HEK293T (cell line): ENCODE data around the gene USP21.

Source experiments
- CTCF ChIA-PET: fragments of 350-600 bp; formaldehyde crosslinking; extraction: SDS; loops from one replicate; lab custom pipeline; 2021; ENCODE audit warnings: antibody characterized with exemption, inconsistent platforms; lab: Yijun Ruan, JAX
- POLR2A ChIA-PET: fragments of 350-600 bp; formaldehyde crosslinking; extraction: SDS; loops from one replicate; lab custom pipeline; 2020; ENCODE audit warnings: antibody characterized with exemption, inconsistent platforms; lab: Yijun Ruan, JAX
- DNase-seq: peaks from one replicate; pipeline ENCODE4 v3.0.0; 2012; ENCODE audit warnings: mixed read lengths; ENCODE audit errors: extremely low spot score
- ARNT ChIP-seq: fragments of 450-650 bp; IDR thresholded peaks from 2 replicates; pipeline ENCODE4 v1.6.1; 2017; ENCODE audit warnings: mild to moderate bottlenecking
- BHLHE40 ChIP-seq: fragments of 450-650 bp; IDR thresholded peaks from 2 replicates; pipeline ENCODE4 v1.6.1; 2016; ENCODE audit warnings: mild to moderate bottlenecking, moderate library complexity, borderline replicate concordance
- CTBP1 ChIP-seq: fragments of 450-650 bp; IDR thresholded peaks from 2 replicates; pipeline ENCODE4 v1.6.1; 2016; ENCODE audit warnings: borderline replicate concordance
- ELF4 ChIP-seq: fragments of 450-650 bp; IDR thresholded peaks from 2 replicates; pipeline ENCODE4 v1.6.1; 2017; ENCODE audit warnings: antibody characterized with exemption
- FOXA1 ChIP-seq: fragments of 450-650 bp; IDR thresholded peaks from 2 replicates; pipeline ENCODE4 v1.6.1; 2016; ENCODE audit warnings: mild to moderate bottlenecking
- FOXK2 ChIP-seq: fragments of 450-650 bp; IDR thresholded peaks from 2 replicates; pipeline ENCODE4 v1.6.1; 2016; ENCODE audit warnings: mild to moderate bottlenecking
- FOXM1 ChIP-seq: fragments of 450-650 bp; IDR thresholded peaks from 2 replicates; pipeline ENCODE4 v1.6.1; 2017; ENCODE audit warnings: mild to moderate bottlenecking, borderline replicate concordance
- HDGF ChIP-seq: fragments of 450-650 bp; IDR thresholded peaks from 2 replicates; pipeline ENCODE4 v1.6.1; 2017; ENCODE audit warnings: antibody characterized with exemption, borderline replicate concordance
- L3MBTL2 ChIP-seq: fragments of 450-650 bp; conservative IDR thresholded peaks from 2 replicates; pipeline ENCODE4 v1.6.1; 2016; ENCODE audit warnings: mild to moderate bottlenecking
- LEF1 ChIP-seq: fragments of 450-650 bp; IDR thresholded peaks from 2 replicates; pipeline ENCODE4 v1.6.1; 2017; ENCODE audit warnings: mild to moderate bottlenecking, borderline replicate concordance
- NFRKB ChIP-seq: fragments of 450-650 bp; IDR thresholded peaks from 2 replicates; pipeline ENCODE4 v1.6.1; 2016; ENCODE audit warnings: mild to moderate bottlenecking, moderate library complexity
- SP1 ChIP-seq: fragments of 450-650 bp; IDR thresholded peaks from 2 replicates; pipeline ENCODE4 v1.6.1; 2017
- SUZ12 ChIP-seq: fragments of 450-650 bp; IDR thresholded peaks from 2 replicates; pipeline ENCODE4 v1.6.1; 2016; ENCODE audit warnings: mild to moderate bottlenecking
- TARDBP ChIP-seq: fragments of 450-650 bp; IDR thresholded peaks from 2 replicates; pipeline ENCODE4 v1.6.1; 2016
- ZNF384 ChIP-seq: fragments of 450-650 bp; IDR thresholded peaks from 2 replicates; pipeline ENCODE4 v1.6.1; 2016
- TF ChIP-seq, protein P1 (sequence below): fragments of 450-650 bp; IDR thresholded peaks from 2 replicates; pipeline ENCODE4 v1.6.1; 2016

Gene USP21

DNA sequence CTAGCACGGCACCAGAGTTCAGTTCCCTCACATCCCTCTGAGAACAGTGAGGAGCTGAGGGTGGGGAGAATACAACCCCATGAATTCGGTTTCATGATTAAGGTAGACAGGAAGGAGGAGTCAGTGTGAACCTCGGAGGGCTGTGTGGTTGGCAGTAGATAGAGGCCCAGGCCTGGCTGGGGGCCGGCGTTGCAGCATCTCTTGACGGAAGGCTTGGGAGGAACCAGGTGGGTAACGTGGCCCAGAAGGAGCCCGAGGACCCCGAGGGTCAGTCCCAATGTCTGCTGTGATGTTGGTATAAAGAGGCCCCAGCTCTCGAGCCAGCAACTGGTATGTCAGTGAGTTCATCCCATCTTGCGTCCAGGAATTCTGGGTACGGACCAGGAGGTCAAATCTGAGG lies 12.4 kb downstream of the USP21 start:
- ChIA-PET POLR2A (interaction anchor here (1.6 kb wide), 1 partner anchor 218 kb away, joined by 3 read pairs; no protein-coding TSS in a partner anchor), CTCF (no interaction called here)
- no peak for TF ChIP-seq ARNT
- no peak for TF ChIP-seq BHLHE40
- TF ChIP-seq TARDBP = no peak
- no peak for TF ChIP-seq FOXK2
- no peak for TF ChIP-seq ZNF384
- no peak for TF ChIP-seq CTBP1
- TF ChIP-seq L3MBTL2 = no peak
- no peak for TF ChIP-seq FOXA1
- no peak for TF ChIP-seq FOXM1
- TF ChIP-seq ELF4 = no peak
- TF ChIP-seq, protein P1, sequence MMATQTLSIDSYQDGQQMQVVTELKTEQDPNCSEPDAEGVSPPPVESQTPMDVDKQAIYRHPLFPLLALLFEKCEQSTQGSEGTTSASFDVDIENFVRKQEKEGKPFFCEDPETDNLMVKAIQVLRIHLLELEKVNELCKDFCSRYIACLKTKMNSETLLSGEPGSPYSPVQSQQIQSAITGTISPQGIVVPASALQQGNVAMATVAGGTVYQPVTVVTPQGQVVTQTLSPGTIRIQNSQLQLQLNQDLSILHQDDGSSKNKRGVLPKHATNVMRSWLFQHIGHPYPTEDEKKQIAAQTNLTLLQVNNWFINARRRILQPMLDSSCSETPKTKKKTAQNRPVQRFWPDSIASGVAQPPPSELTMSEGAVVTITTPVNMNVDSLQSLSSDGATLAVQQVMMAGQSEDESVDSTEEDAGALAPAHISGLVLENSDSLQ = no peak
- no peak for TF ChIP-seq LEF1
- no peak for DNase-seq

DNA sequence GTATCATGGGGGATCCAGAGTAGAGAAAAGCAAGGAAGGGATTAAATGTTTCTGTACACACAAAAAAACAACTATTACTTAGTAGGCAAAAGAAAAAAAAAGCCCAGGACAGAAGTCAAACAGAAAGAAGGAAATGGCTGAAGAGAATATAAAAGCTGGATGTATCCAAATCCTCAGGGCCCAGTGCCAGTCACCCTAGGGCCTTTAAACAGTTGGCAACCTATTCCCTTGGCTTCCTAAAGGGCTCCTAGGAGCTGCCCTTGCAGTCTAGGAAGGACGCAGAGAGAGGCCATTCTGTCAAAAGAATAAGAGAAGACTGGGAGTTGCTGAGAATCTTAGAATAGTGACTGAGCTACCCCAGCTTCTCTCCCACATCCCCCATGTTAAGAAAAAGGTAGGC lies 13.0 kb downstream of the USP21 start:
- ChIA-PET CTCF (interaction anchor here (0.6 kb wide), 1 partner anchor 618 kb away, joined by 3 read pairs; no protein-coding TSS in a partner anchor), POLR2A (interaction anchor here (1.3 kb wide), 1 partner anchor 10 kb away, joined by 3 read pairs; no protein-coding TSS in a partner anchor)
- DNase-seq = no peak
- TF ChIP-seq HDGF = no peak
- TF ChIP-seq LEF1 = no peak
- no peak for TF ChIP-seq L3MBTL2

DNA sequence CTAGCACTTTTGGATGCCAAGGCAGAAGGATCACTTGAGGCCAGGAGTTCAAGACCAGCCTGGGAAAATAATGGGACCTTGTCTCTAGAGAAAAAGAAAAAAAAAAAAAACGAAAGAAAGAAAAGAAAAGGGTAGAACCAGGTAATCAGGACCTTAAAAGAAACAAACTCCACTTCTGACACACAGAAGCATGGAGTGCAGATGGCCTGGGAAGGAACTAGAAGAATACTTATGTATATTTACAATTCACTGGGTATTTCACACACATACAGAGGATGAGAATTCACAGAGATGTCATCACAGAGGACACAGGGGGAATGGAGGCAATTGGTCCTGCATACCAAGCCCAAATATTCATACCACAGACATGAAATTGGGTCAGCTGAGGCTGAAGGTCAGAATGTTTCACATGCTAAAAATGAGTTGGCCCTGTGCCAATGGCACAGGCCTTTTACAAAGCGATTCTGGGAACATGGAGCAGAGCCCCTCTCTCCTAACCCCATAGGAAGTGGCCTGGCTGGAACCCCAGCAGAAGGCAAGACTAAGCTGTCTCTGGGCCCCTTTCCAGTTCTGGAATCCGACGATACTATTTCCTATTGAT lies 13.6 kb downstream of the USP21 start:
- CTCF ChIA-PET = interaction anchor here (0.6 kb wide), 1 partner anchor 618 kb away, joined by 3 read pairs; no protein-coding TSS in a partner anchor
- no peak for TF ChIP-seq SUZ12
- no peak for TF ChIP-seq BHLHE40
- TF ChIP-seq CTBP1 = no peak
- no peak for TF ChIP-seq HDGF
- no peak for TF ChIP-seq FOXK2
- TF ChIP-seq L3MBTL2 = no peak
- POLR2A ChIA-PET = interaction anchor here (1.3 kb wide), 1 partner anchor 11 kb away, joined by 3 read pairs; no protein-coding TSS in a partner anchor
- no peak for DNase-seq

DNA sequence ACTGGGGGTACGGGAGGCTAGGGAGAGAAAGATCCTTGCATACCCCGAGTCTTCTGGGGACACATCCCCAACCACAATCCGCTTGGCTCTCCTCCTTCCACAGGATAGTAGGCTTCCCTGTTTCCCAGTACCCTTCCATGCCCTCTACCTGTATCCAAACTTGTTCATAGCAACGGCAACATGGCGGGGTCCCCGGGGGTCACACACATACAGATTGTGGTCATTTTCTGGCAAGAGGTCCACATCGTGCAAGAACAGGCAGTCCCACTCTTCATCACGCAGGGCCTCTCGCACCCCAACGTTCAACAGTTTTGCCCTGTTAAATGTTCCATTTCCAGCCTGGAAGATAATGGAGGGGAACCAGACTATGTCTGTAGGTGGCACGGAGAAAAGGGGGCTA lies 14.4 kb downstream of the USP21 start:
- CTCF ChIA-PET = no interaction called here
- POLR2A ChIA-PET = no interaction called here
- DNase-seq = no peak
- TF ChIP-seq SUZ12 (no peak), L3MBTL2 (no peak), CTBP1 (no peak), ZNF384 (no peak), NFRKB (no peak), HDGF (no peak), BHLHE40 (no peak), LEF1 (no peak), FOXM1 (no peak), FOXA1 (no peak)
- TF ChIP-seq, protein P1 = no peak

DNA sequence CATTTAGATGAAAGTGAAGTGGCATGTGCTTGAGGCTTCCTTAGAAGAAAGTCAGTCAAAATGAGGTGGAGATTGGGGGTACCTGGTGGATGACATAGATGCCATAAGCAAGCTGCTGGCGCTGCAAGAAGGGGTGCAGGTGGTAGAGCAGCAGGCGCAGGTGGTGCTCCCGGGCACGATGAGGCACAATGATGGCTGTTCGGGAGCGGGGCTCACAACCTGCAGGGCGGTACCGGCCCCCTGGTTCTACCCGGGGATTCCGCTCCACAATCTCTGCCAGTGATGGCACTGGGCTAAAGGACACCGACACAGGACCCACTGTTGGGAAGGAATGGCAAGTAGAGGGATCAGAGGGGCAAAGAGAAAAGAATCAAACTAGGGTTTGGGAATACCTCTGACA lies 15.6 kb downstream of the USP21 start:
- CTCF ChIA-PET = interaction anchor here (2.3 kb wide), 1 partner anchor 9 kb away, joined by 7 read pairs; the partner anchor contains the start of gene PPOX
- no peak for DNase-seq
- POLR2A ChIA-PET = no interaction called here
- TF ChIP-seq ZNF384 (no peak), TARDBP (no peak), ELF4 (no peak), FOXK2 (no peak), FOXA1 (no peak), L3MBTL2 (no peak), NFRKB (no peak), HDGF (no peak), ARNT (no peak), LEF1 (no peak), CTBP1 (no peak), FOXM1 (no peak), SUZ12 (no peak)
- TF ChIP-seq, protein P1 = no peak

DNA sequence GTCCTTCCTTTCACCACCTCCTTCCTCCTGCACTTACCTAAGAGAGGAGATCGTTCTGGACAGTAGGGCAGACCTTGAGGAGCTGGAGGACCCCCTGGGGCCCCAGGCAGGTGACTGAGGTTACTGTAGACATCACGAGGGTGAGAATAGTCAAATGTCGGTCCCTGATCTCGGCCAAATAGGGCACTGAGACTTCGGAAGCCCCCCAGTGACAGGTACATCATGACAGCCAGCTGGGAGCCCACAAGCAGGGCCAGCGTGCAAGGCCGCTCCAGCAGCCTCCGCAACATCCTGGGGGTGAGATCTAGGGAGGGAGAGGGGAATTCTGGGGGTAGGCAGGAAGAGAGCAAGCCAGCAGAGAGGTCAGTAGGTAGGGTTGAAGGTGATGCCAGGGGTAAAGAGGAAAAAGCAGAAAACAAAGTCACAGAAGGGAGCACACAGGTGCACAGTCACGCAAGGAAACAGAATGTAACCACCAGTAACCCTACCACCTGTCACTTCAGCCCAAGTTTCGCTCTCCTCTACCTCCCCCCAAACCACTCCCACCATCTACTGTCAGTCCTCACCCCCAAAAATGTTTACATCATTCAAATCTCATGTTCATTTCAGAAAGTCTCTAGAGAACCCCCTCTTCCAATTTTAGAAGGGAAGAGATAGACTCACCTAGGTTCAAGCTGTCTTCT lies 16.6 kb downstream of the USP21 start:
- ChIA-PET POLR2A (interaction anchor here (1.4 to 1.5 kb wide), 2 partner anchors 26 to 41 kb away, joined by 6 to 12 read pairs; partner anchors contain the start of gene NDUFS2), CTCF (interaction anchor here (2.3 kb wide), 1 partner anchor 10 kb away, joined by 7 read pairs; the partner anchor contains the start of gene PPOX)
- no peak for TF ChIP-seq TARDBP
- no peak for TF ChIP-seq FOXA1
- no peak for TF ChIP-seq FOXM1
- no peak for TF ChIP-seq HDGF
- no peak for TF ChIP-seq CTBP1
- TF ChIP-seq ARNT = no peak
- TF ChIP-seq ZNF384 = no peak
- no peak for TF ChIP-seq ELF4
- TF ChIP-seq, protein P1 = no peak
- no peak for TF ChIP-seq SP1
- TF ChIP-seq FOXK2 = no peak
- no peak for TF ChIP-seq LEF1
- TF ChIP-seq L3MBTL2 = no peak
- TF ChIP-seq SUZ12 = no peak
- no peak for DNase-seq
